ENCODE measurements around the gene STAG1.
"Not testable (repeated sequence)": the region's sequence is repeated elsewhere in the genome, so short reads cannot be mapped to it uniquely, and the experiment has no call there.

The STAG1 gene

DNA sequence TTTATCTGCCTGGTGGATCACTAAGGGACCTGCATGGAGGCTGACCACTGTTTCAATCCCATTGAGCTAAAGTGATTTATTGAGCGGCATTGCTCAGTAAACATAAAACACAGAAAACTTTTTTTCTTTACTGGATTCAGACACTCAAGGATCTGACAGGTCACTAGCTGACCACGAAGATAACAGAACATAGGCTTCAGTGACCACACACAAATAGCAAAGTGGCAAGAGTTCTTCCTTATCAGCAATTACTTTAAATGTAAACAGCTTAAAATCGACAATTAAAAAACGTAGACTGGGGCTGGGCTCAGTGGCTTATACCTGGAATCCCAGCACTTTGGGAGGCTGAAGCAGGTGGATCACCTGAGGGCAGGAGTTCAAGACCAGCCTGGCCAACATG is 48.7 kb downstream of the STAG1 start:
- no peak for DNase-seq (ENCODE audit: low read depth)

GRCh38 chr3:136699271-136699828 is 52.8 kb downstream of the STAG1 start:
- no peak for DNase-seq (ENCODE audit: low read depth)

- DNase-seq (ENCODE audit: low read depth), result no peak
Observed at GRCh38 chr3:136698361-136698760, 53.8 kb downstream of the STAG1 start.

GRCh38 chr3:136696797-136697196 is 55.4 kb downstream of the STAG1 start:
- no peak for DNase-seq (ENCODE audit: low read depth)

DNA sequence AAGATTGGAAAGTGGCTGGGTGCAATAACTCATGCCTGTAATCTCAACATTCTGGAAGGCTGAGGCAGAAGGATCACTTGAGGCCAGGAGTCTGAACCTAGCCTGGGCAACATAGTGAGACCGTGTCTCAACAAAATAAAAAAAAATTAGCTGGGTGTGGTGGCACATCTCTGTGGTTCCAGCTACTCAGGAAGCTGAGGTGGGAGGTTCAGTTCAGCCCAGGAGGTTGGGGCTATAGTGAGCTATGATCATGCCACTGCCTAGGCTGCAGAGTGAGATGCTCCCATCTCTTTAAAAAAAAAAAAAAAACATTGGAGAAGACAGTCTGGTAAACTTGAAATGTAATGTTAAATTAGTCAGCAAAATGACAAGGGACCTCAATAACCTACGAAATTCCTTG is 57.9 kb downstream of the STAG1 start:
- no peak for DNase-seq (ENCODE audit: low read depth)

DNA sequence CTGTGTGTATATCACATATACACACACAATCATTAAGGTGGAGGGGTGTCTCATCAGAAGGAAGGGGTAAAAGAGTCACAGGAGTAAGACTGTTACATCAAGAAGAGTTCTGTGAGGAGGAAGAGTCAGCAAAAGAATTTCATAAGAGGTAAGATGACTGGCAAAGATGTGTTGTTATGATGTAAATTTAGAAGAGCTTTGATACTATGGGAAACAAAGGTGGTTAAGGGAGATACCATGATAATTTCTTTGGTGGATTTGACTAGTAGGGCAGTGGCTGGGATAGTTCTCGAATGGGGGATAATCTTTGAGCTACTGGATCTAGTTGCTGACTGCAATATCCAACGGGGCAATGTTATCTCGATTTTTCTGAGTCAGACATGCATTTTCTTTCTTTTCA is 61.6 kb downstream of the STAG1 start:
- DNase-seq (ENCODE audit: low read depth), result no peak

DNA sequence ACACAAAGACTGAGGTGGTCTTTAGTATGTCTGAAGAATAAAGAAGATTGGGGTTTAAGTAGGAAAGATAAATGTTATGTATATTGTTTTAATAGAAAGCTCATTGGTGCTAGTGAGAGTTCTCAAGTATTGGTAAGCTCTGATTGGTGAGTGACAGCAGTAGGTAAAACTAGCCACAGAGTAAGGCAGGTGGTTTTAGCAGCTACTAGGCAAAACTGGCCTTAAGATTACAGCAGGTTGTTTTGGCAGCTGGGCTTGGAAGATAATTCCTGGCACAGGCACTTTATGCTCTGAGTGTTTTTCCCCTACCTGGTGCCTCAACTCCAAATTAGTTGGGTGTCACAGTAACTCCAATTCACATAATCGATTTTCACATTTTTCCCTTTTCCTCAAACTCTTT is 66.3 kb downstream of the STAG1 start:
- DNase-seq (ENCODE audit: low read depth), result no peak

GRCh38 chr3:136682740-136683312 is 69.4 kb downstream of the STAG1 start:
- DNase-seq (ENCODE audit: low read depth), result no peak

- no peak for DNase-seq (ENCODE audit: low read depth)
Observed at GRCh38 chr3:136678981-136679380, 73.2 kb downstream of the STAG1 start.

- no peak for DNase-seq (ENCODE audit: low read depth)
Observed at GRCh38 chr3:136676009-136676408, 76.2 kb downstream of the STAG1 start.

- DNase-seq (ENCODE audit: low read depth), result no peak
Observed at GRCh38 chr3:136675150-136675858, 76.9 kb downstream of the STAG1 start.

GRCh38 chr3:136672457-136672856 is 79.7 kb downstream of the STAG1 start:
- no peak for DNase-seq (ENCODE audit: low read depth)

DNA sequence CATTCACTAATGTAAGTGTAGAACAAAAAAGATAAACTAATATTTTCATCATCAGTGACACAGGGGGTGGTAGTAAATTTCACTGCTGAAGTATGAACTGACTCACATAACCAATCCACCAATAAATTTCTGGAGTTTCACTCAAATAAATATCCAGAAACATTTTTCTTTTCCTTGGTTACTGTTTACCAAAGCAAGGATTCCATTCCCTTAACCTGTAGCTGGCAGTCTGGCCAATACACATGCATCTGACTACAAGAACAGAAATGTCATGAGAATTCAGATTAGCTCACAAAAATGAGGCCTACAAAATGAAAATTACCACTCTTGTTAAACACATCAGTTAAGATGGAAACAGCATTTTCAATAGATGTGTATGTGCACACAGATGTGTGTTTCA is 80.3 kb downstream of the STAG1 start:
- DNase-seq (ENCODE audit: low read depth), result no peak

- no peak for DNase-seq (ENCODE audit: low read depth)
Observed at GRCh38 chr3:136670166-136670565, 82.0 kb downstream of the STAG1 start.

- no peak for DNase-seq (ENCODE audit: low read depth)
Observed at GRCh38 chr3:136667081-136667480, 85.1 kb downstream of the STAG1 start.

DNA sequence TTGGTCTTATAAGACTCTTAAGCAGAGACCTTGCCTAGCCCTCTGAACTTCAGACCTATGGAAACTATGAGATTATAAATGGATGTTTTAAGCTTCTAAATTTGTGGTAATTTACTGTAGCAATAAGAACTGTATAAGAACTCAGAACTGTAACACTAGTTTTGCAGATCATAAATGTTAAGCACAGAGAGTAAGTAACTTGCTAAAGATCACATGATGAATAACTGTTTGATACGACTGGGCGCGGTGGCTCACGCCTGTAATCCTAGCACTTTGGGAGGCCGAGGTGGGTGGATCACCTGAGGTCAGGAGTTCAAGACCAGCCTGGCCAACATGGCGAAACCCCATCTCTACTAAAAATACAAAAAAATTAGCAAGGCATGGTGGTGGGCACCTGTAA is 85.9 kb downstream of the STAG1 start:
- DNase-seq (ENCODE audit: low read depth), result not testable (repeated sequence)

GRCh38 chr3:136664771-136665170 is 87.4 kb downstream of the STAG1 start:
- no peak for DNase-seq (ENCODE audit: low read depth)

- DNase-seq (ENCODE audit: low read depth), result no peak
Observed at GRCh38 chr3:136661282-136661681, 90.9 kb downstream of the STAG1 start.

DNA sequence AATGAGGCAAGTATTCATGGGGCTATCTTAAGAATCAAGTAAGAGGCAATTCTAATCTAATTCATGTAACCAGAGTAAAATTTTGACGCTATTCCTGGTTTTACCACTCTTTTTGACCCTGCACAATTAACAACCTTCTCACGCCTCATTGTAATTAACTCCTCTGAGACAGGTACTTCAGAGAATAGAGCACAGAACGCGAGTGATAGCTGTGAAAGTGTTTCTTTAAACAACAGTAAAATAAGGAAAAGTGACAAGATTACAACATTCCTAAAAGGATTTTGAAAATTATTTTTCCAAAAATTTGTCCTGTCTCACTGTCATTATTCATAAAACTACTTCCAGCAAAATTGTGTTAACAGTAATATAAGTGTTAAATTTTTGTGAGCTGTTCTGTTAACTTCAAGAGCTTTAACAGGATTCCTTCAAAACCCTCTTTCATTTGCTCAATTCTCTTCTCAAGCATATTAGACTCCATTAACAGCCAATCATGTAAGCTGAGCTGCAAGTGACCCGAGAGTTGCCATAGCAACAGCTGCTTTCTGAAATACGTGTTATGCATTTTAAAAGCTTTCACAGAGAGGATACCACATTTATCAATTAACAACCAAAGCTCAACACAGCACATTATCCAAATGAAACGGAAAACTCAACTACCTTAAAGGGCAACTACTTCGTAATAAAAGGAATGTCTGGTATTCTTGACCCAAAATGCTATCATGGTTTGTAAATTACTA is 93.1 kb downstream of the STAG1 start:
- no peak for DNase-seq (ENCODE audit: low read depth)

- DNase-seq (ENCODE audit: low read depth), result no peak
Observed at GRCh38 chr3:136657526-136657925, 94.7 kb downstream of the STAG1 start.

DNA sequence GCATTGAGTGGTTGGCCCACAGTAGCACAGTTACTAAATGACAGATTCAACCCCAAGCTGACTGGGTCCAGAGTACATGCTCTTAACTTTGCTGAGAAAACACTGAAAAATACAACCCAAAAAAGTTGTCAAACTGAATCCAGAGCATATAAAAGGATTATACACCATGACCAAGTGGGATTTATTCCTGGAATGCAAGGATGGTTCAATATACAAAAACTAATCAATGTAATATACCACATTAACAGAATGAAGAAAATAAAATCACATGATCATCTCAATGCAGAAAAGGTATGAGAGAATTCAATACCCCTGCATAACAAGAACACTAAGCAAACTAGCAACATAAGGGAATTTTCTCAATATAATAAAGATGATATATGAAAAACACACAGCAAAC is 98.5 kb downstream of the STAG1 start:
- no peak for DNase-seq (ENCODE audit: low read depth)

GRCh38 chr3:136651581-136651980 is 100.6 kb downstream of the STAG1 start:
- DNase-seq (ENCODE audit: low read depth), result no peak

DNA sequence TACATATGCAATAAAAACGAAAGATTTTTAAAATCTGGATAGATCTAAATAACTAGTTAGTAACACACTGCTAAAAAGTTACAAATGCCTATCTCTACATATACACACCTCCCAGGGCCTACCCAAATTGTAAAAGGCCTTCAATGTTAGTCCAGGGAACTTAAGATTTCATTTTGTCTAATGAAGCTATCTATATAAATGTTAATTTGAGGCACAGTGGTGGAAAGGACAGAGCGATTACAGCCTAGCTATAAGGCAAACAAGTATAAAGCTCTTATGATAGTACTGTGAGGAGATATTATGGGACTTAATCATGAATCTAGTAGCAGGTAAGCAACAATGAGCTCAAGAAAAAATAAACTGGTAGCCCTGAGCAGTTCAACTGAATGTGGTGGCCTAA is 101.7 kb downstream of the STAG1 start:
- DNase-seq (ENCODE audit: low read depth), result no peak

Data from stimulated activated CD8-positive, alpha-beta memory T cell treated with anti-CD3 and anti-CD28 coated beads, Interleukin-15, amount 100 ng/mL, for 24 hours (primary cell).